Bronchial epithelial cell (primary cell): ENCODE data around the gene CPAMD8. TPM values are rescaled to one million over a fixed set of nuclear protein-coding genes. Genes with fewer than 3 reads are reported as not detected.

Source experiments
- DNase-seq: peaks from one replicate; pipeline ENCODE4 v3.0.0-alpha.2; 2010; ENCODE audit warnings: low read depth
- FAIRE-seq: peaks from 2 replicates; lab custom pipeline; 2011; peaks lifted over from hg19 to GRCh38; lab: Jason Lieb, UNC
- H3K27me3 ChIP-seq: 2 replicates; pipeline ENCODE4 v1.5.1; 2011; ENCODE audit warnings: low read length; ENCODE audit not compliant: control insufficient read depth, insufficient read depth
- H3K36me3 ChIP-seq: 2 replicates; pipeline ENCODE4 v1.5.1; 2011; ENCODE audit warnings: low read length; ENCODE audit not compliant: control insufficient read depth, insufficient read depth
- H3K4me3 ChIP-seq: 2 replicates; pipeline ENCODE4 v1.5.1; 2011; ENCODE audit warnings: mild to moderate bottlenecking, low read depth, low read length, control low read depth
- CTCF ChIP-seq: IDR thresholded peaks from 2 replicates; pipeline ENCODE4 v1.5.1; 2011; ENCODE audit warnings: mild to moderate bottlenecking, moderate library complexity, low read length, control low read depth, inconsistent platforms; ENCODE audit not compliant: insufficient read depth, severe bottlenecking
- total RNA-seq: library from RNA; depleted of rRNA; stranded (reverse); fragments of >200 nt; gene quantifications from 2 replicates; pipeline ENCODE4 v1.2.1, GENCODE V29; 2014

Gene CPAMD8
- total RNA-seq, 1 donor from 2014 or later: 0.53 TPM

DNA sequence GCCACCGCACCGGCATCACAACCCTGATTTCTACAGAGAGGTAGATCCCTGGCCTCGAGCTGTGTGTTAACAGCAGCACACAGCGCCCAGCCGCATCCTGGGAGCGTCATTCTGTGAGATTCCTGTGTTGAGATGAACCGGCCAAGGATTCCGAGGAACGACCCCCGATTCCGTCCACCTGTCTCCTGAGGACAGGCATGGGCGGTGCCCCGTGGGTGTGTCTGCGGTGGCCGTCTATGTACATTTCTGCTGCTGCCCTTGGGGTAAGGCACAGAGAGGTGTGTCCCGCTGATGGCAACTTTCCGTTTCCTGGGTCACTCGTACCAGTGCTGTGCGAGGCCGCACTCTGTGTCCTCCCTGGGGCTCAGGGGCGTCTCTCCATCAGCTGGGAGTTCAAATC, 153.9 kb downstream of the CPAMD8 start:
- H3K4me3 ChIP-seq: no peak overlapping the region
- DNase-seq (no peak), FAIRE-seq (no peak)
- H3K36me3 ChIP-seq: peaks cover 48% of the 10 kb centered on the region
- no peak for TF ChIP-seq CTCF
- no peaks in the 10 kb centered on the region for H3K27me3 ChIP-seq

- no peaks in the 10 kb centered on the region for H3K27me3 ChIP-seq
- peaks cover 48% of the 10 kb centered on the region for H3K36me3 ChIP-seq
- H3K4me3 ChIP-seq: no peak overlapping the region
- DNase-seq (no peak), FAIRE-seq (peak; percentile 23)
- TF ChIP-seq CTCF: no peak
Observed at GRCh38 chr19:16871871-16872270, 154.7 kb downstream of the CPAMD8 start.

DNA sequence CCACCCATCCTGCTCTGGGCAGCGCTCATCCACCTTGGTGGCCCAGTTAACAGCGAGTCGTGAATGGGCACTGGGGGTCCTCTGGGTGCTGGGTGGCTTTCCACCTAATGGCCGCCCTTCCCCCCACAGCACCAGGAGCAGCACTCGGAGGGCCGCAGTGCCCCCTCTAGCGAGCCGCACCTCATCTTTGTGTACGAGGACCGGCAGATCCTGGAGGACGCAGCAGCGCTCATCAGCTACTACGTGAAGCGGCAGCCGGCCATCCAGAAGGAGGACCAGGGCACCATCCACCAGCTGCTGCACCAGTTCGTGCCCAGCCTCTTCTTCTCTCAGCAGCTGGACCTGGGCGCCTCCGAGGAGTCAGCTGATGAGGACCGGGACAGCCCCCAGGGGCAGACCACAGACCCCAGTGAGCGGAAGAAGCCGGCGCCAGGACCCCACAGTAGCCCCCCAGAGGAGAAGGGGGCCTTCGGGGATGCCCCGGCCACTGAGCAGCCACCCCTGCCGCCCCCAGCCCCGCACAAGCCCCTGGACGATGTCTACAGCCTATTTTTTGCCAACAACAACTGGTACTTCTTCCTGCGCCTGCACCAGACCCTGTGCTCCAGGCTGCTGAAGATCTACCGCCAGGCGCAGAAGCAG, 157.2 kb downstream of the CPAMD8 start:
- Histone ChIP-seq H3K4me3 (no peak overlapping the region), H3K36me3 (peaks cover 56% of the 10 kb centered on the region), H3K27me3 (no peaks in the 10 kb centered on the region)
- TF ChIP-seq CTCF: no peak
- no peak for DNase-seq
- no peak for FAIRE-seq

- no peak overlapping the region for H3K4me3 ChIP-seq
- FAIRE-seq (no peak), DNase-seq (no peak)
- no peaks in the 10 kb centered on the region for H3K27me3 ChIP-seq
- H3K36me3 ChIP-seq: peaks cover 60% of the 10 kb centered on the region
- no peak for TF ChIP-seq CTCF
Observed at GRCh38 chr19:16868423-16869130, 158.0 kb downstream of the CPAMD8 start.

- no peak for TF ChIP-seq CTCF
- DNase-seq (peak; percentile 38), FAIRE-seq (no peak)
- no peaks in the 10 kb centered on the region for H3K27me3 ChIP-seq
- H3K36me3 ChIP-seq: peaks cover 61% of the 10 kb centered on the region
- H3K4me3 ChIP-seq: no peak overlapping the region
Observed at GRCh38 chr19:16867211-16867610, 159.4 kb downstream of the CPAMD8 start.
